OCI-LY3 (cell line): ENCODE results near the gene CCL4.

ENCODE experiments used
- EZH2phosphoT487 ChIP-seq: fragments of 200-600 bp; shearing (Covaris generic); IDR thresholded peaks from 2 replicates; pipeline ENCODE4 v1.6.1; 2018; ENCODE audit warnings: antibody characterized with exemption, mixed run types, low read depth
- TF ChIP-seq, protein P1 (sequence below): fragments of 200-600, 300-600 bp; sonication (generic); IDR thresholded peaks from 2 replicates; pipeline ENCODE4 v1.5.1; 2014; ENCODE audit warnings: antibody characterized with exemption, low read length, low read depth

- TF ChIP-seq, protein P1, sequence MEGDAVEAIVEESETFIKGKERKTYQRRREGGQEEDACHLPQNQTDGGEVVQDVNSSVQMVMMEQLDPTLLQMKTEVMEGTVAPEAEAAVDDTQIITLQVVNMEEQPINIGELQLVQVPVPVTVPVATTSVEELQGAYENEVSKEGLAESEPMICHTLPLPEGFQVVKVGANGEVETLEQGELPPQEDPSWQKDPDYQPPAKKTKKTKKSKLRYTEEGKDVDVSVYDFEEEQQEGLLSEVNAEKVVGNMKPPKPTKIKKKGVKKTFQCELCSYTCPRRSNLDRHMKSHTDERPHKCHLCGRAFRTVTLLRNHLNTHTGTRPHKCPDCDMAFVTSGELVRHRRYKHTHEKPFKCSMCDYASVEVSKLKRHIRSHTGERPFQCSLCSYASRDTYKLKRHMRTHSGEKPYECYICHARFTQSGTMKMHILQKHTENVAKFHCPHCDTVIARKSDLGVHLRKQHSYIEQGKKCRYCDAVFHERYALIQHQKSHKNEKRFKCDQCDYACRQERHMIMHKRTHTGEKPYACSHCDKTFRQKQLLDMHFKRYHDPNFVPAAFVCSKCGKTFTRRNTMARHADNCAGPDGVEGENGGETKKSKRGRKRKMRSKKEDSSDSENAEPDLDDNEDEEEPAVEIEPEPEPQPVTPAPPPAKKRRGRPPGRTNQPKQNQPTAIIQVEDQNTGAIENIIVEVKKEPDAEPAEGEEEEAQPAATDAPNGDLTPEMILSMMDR, result no peak
- TF ChIP-seq EZH2phosphoT487, result no peak
Observed at GRCh38 chr17:36107660-36108059, 4.0 kb downstream of the CCL4 start.
